Suprapubic skin (tissue), 4 donors: ENCODE measurements around the gene SPEG. TPM values are rescaled to one million over a fixed set of nuclear protein-coding genes. Genes with fewer than 3 reads are reported as not detected.

Experiments used
- DNase-seq, 2 donors: peaks; one replicate each; pipeline ENCODE4 v3.0.0-alpha.2; 2019; ENCODE audit warnings: low spot score in 2 of 2
- H3K27ac ChIP-seq: fragments of 200-600 bp; sonication (generic); one replicate; pipeline ENCODE4 v1.5.1; 2019
- H3K27me3 ChIP-seq: fragments of 200-600 bp; sonication (generic); one replicate; pipeline ENCODE4 v1.5.1; 2019
- H3K36me3 ChIP-seq: fragments of 200-600 bp; sonication (generic); one replicate; pipeline ENCODE4 v1.5.1; 2019
- H3K4me1 ChIP-seq: fragments of 200-600 bp; sonication (generic); one replicate; pipeline ENCODE4 v1.5.1; 2019
- H3K4me3 ChIP-seq: fragments of 200-600 bp; sonication (generic); one replicate; pipeline ENCODE4 v1.5.1; 2019; ENCODE audit warnings: mild to moderate bottlenecking
- H3K9me3 ChIP-seq: fragments of 200-600 bp; sonication (generic); one replicate; pipeline ENCODE4 v1.5.1; 2019
- CTCF ChIP-seq, 2 donors: fragments of 200-600 bp in 1 of 2; fragments of 450-650 bp in 1 of 2; sonication (generic) in 1 of 2; IDR thresholded peaks; one replicate each; pipeline ENCODE4 v1.5.1; 2016 to 2019; ENCODE audit warnings: antibody characterized with exemption in 2 of 2, mild to moderate bottlenecking in 1 of 2, moderate library complexity in 1 of 2
- EP300 ChIP-seq: sonication (generic); formaldehyde crosslinking; IDR thresholded peaks from one replicate; pipeline ENCODE4 v1.6.1; 2017; ENCODE audit warnings: antibody characterized with exemption
- POLR2A ChIP-seq, 2 donors: fragments of 450-650 bp; IDR thresholded peaks; one replicate each; pipeline ENCODE4 v1.6.1; 2017; ENCODE audit warnings: antibody characterized with exemption in 2 of 2, mild to moderate bottlenecking in 2 of 2, moderate library complexity in 2 of 2
- POLR2AphosphoS5 ChIP-seq, 3 donors: sonication (generic); formaldehyde crosslinking; IDR thresholded peaks; one replicate each; pipeline ENCODE4 v1.6.1; 2017; ENCODE audit warnings: antibody characterized with exemption in 3 of 3
- WGBS: methylation state at CpG from one replicate; pipeline ENCODE4 v1.1.5; 2018; 5-methylcytosine and 5-hydroxymethylcytosine counted together
- total RNA-seq, 4 donors: library from RNA; depleted of rRNA; stranded (reverse); fragments of >200 nt; gene quantifications; one replicate each; pipeline ENCODE4 v1.1.0, GENCODE V29; 2016

Gene SPEG
- total RNA-seq, 4 donors from 2014 or later: 6.5 to 17.2 (median 6.7) TPM

GRCh38 chr2:219497495-219498279, 63.0 kb downstream of the SPEG start:
- 7% methylated on average over 32 of the region's 59 CpGs for WGBS
- peak overlapping the region; percentile 79 for H3K4me3 ChIP-seq
- peaks cover 33% of the 10 kb centered on the region for H3K4me1 ChIP-seq
- H3K27ac ChIP-seq: peak overlapping the region; percentile 86
- peaks cover 3% of the 10 kb centered on the region for H3K36me3 ChIP-seq
- TF ChIP-seq EP300 (no peak), POLR2A (IDR thresholded peaks at IDR 0.05) (peak in 1 of 2 donors; percentile 33)
- H3K27me3 ChIP-seq: peaks cover 45% of the 10 kb centered on the region
- peak; percentile 93 for DNase-seq
- H3K9me3 ChIP-seq: no peaks in the 10 kb centered on the region

GRCh38 chr2:219498280-219499057, 63.8 kb downstream of the SPEG start, which contains the start of gene GMPPA:
Gene GMPPA (plus strand): TSS chr2:219498891. CDS start chr2:219499976, 1,085 bp downstream.
- Histone ChIP-seq H3K36me3 (peaks cover 5% of the 10 kb centered on the region), H3K27ac (peak within 1 kb of the TSS; percentile 86), H3K4me1 (peaks cover 33% of the 10 kb centered on the region), H3K27me3 (peaks cover 39% of the 10 kb centered on the region), H3K9me3 (no peaks in the 10 kb centered on the region), H3K4me3 (peak within 1 kb of the TSS; percentile 79)
- WGBS: under 1% methylated on average over 47 of the region's 49 CpGs
- peak; percentile 97 to 98 for DNase-seq
- peak in 1 of 2 donors; percentile 39 for TF ChIP-seq POLR2A (IDR thresholded peaks at IDR 0.05)
- no peak for TF ChIP-seq EP300
- TF ChIP-seq CTCF (IDR thresholded peaks at IDR 0.05): no peak

GRCh38 chr2:219499058-219499307, 64.3 kb downstream of the SPEG start:
- DNase-seq: no peak
- Histone ChIP-seq H3K36me3 (peaks cover 11% of the 10 kb centered on the region), H3K27ac (peak overlapping the region; percentile 86), H3K4me3 (peak overlapping the region; percentile 79), H3K9me3 (no peaks in the 10 kb centered on the region), H3K4me1 (peaks cover 33% of the 10 kb centered on the region), H3K27me3 (peaks cover 36% of the 10 kb centered on the region)
- 0% methylated on average over 3 of the region's 3 CpGs for WGBS
- TF ChIP-seq EP300 (no peak), POLR2AphosphoS5 (IDR thresholded peaks at IDR 0.05) (no peak), POLR2A (IDR thresholded peaks at IDR 0.05) (no peak), CTCF (IDR thresholded peaks at IDR 0.05) (no peak)

- peaks cover 30% of the 10 kb centered on the region for H3K27me3 ChIP-seq
- 38% methylated on average over 1 of the region's 1 CpG for WGBS
- H3K4me1 ChIP-seq: peaks cover 33% of the 10 kb centered on the region
- H3K4me3 ChIP-seq: peak overlapping the region; percentile 79
- TF ChIP-seq POLR2A (IDR thresholded peaks at IDR 0.05) (no peak), CTCF (IDR thresholded peaks at IDR 0.05) (no peak), EP300 (no peak), POLR2AphosphoS5 (IDR thresholded peaks at IDR 0.05) (no peak)
- DNase-seq: no peak
- peaks cover 16% of the 10 kb centered on the region for H3K36me3 ChIP-seq
- H3K9me3 ChIP-seq: no peaks in the 10 kb centered on the region
- no peak overlapping the region for H3K27ac ChIP-seq
Measured at GRCh38 chr2:219499555-219499954, 64.9 kb downstream of the SPEG start.

GRCh38 chr2:219500135-219500534, 65.5 kb downstream of the SPEG start:
- Histone ChIP-seq H3K4me3 (no peak overlapping the region), H3K9me3 (no peaks in the 10 kb centered on the region), H3K27me3 (peaks cover 27% of the 10 kb centered on the region), H3K27ac (no peak overlapping the region), H3K36me3 (peaks cover 22% of the 10 kb centered on the region), H3K4me1 (peaks cover 33% of the 10 kb centered on the region)
- TF ChIP-seq CTCF (IDR thresholded peaks at IDR 0.05) (no peak), POLR2A (IDR thresholded peaks at IDR 0.05) (no peak), POLR2AphosphoS5 (IDR thresholded peaks at IDR 0.05) (no peak), EP300 (no peak)
- 93% methylated on average over 2 of the region's 2 CpGs for WGBS
- no peak for DNase-seq
